B cell (primary cell): ENCODE measurements around the gene CD79B. TPM values are rescaled to one million over a fixed set of nuclear protein-coding genes. Genes with fewer than 3 reads are reported as not detected.
"Not testable (repeated sequence)": the region's sequence is repeated elsewhere in the genome, so short reads cannot be mapped to it uniquely, and the experiment has no call there.

Experiments
- ATAC-seq: fragments of 200-7000 bp; cut with Tn5 transposase; one replicate; pipeline ENCODE4 v1.10.0; 2021; ENCODE audit warnings: low read depth, mild to moderate bottlenecking, moderate number of reproducible peaks, moderate library complexity
- CTCF ChIA-PET: fragments of 350-600 bp; sonication (Branson Sonifier 250); formaldehyde crosslinking; loops from one replicate; lab custom pipeline; 2021; ENCODE audit warnings: antibody characterized with exemption, inconsistent platforms; lab: Charles Lee
- POLR2A ChIA-PET: fragments of 350-600 bp; sonication (Branson Sonifier 250); formaldehyde crosslinking; loops from one replicate; lab custom pipeline; 2021; ENCODE audit warnings: antibody characterized with exemption; lab: Charles Lee
- DNase-seq: peaks from one replicate; pipeline ENCODE4 v3.0.0; 2013
- H2AFZ ChIP-seq: 2 replicates; pipeline ENCODE4 v1.6.1; 2012; ENCODE audit warnings: mild to moderate bottlenecking, low read depth, low read length; ENCODE audit not compliant: insufficient read depth, poor library complexity, severe bottlenecking
- H3K27ac ChIP-seq, 2 donors: 1 replicate in 1 of 2; 2 replicates in 1 of 2; pipeline ENCODE4 v1.5.1; 2012 to 2013; ENCODE audit warnings: low read length in 2 of 2, mild to moderate bottlenecking in 2 of 2, moderate library complexity in 1 of 2
- H3K27me3 ChIP-seq, 4 experiments: fragments of 200-600 bp in 1 of 4; sonication (generic) in 1 of 4; replicated peaks in 1 of 4; 1 replicate in 2 of 4; 2 replicates in 2 of 4; pipeline versions ENCODE4 v1.6.1 to v1.7.0; 2013 to 2016; ENCODE audit warnings: low read length in 3 of 4, mild to moderate bottlenecking in 2 of 4, mixed read lengths in 1 of 4, moderate library complexity in 1 of 4; ENCODE audit not compliant: insufficient read depth in 4 of 4, control insufficient read depth in 3 of 4; ENCODE audit errors: control extremely low read depth in 1 of 4
- H3K36me3 ChIP-seq, 2 experiments: replicated peaks in 1 of 2; 1 replicate in 1 of 2; 2 replicates in 1 of 2; pipeline versions ENCODE4 v1.6.1 to v1.7.1; 2013; ENCODE audit warnings: low read length in 1 of 2; ENCODE audit not compliant: insufficient read depth in 2 of 2, control insufficient read depth in 1 of 2; ENCODE audit errors: control extremely low read depth in 1 of 2, extremely low read depth in 1 of 2
- H3K4me1 ChIP-seq, 2 donors: fragments of 200-600 bp in 1 of 2; sonication (generic) in 1 of 2; 1 replicate in 1 of 2; 2 replicates in 1 of 2; pipeline versions ENCODE4 v1.5.1 to v1.6.1; 2013 to 2017; ENCODE audit warnings: low read length in 2 of 2; ENCODE audit not compliant: control insufficient read depth in 2 of 2, insufficient read depth in 2 of 2
- H3K4me2 ChIP-seq: replicated peaks from 2 replicates; pipeline ENCODE3; 2012; ENCODE audit warnings: mild to moderate bottlenecking, low read depth, low read length; ENCODE audit not compliant: poor library complexity, severe bottlenecking
- H3K4me3 ChIP-seq, 5 experiments: fragments of 200-600 bp in 1 of 5; sonication (generic) in 1 of 5; 1 replicate in 3 of 5; 2 replicates in 2 of 5; pipeline versions ENCODE4 v1.5.1 to v1.7.0; 2011 to 2016; ENCODE audit warnings: low read length in 4 of 5, mild to moderate bottlenecking in 4 of 5, low read depth in 2 of 5, control low read depth in 1 of 5, moderate library complexity in 1 of 5; ENCODE audit not compliant: insufficient read depth in 1 of 5; ENCODE audit errors: control extremely low read depth in 1 of 5, extremely low read depth in 1 of 5
- H3K79me2 ChIP-seq: fragments of 200-600 bp; sonication (generic); one replicate; pipeline ENCODE4 v1.6.0; 2016; ENCODE audit warnings: low read length; ENCODE audit not compliant: control insufficient read depth, insufficient read depth
- H3K9ac ChIP-seq: fragments of 200-600 bp; sonication (generic); 2 replicates; pipeline ENCODE4 v1.6.1; 2017; ENCODE audit warnings: mild to moderate bottlenecking, low read length, moderate library complexity
- H3K9me3 ChIP-seq, 3 donors: one replicate each; pipeline versions ENCODE4 v1.6.1 to v1.7.1; 2013; ENCODE audit warnings: low read length in 2 of 3; ENCODE audit not compliant: control insufficient read depth in 2 of 3, insufficient read depth in 1 of 3; ENCODE audit errors: control extremely low read depth in 1 of 3
- H4K20me1 ChIP-seq: 2 replicates; pipeline ENCODE4 v1.6.0; 2012; ENCODE audit warnings: mild to moderate bottlenecking, low read length; ENCODE audit not compliant: insufficient read depth, control insufficient read depth, poor library complexity, severe bottlenecking
- H3K27ac Mint-ChIP-seq: one replicate; pipeline ENCODE4 v1.8.0; 2021; ENCODE audit warnings: mixed read lengths
- H3K27me3 Mint-ChIP-seq: one replicate; pipeline ENCODE4 v1.8.0; 2021; ENCODE audit warnings: mixed read lengths
- H3K4me1 Mint-ChIP-seq: one replicate; pipeline ENCODE4 v1.8.0; 2021; ENCODE audit warnings: mixed read lengths
- H3K4me3 Mint-ChIP-seq: one replicate; pipeline ENCODE4 v1.8.0; 2021; ENCODE audit warnings: mixed read lengths
- H3K9me3 Mint-ChIP-seq: one replicate; pipeline ENCODE4 v1.8.0; 2022; ENCODE audit warnings: mixed read lengths; ENCODE audit not compliant: insufficient read depth
- EZH2 ChIP-seq: IDR thresholded peaks from 2 replicates; pipeline ENCODE4 v1.6.1; 2012; ENCODE audit warnings: borderline replicate concordance, low read depth, mild to moderate bottlenecking, moderate library complexity, low read length; ENCODE audit not compliant: insufficient read depth, poor library complexity, severe bottlenecking
- WGBS: methylation state at CpG from one replicate; pipeline ENCODE4 v1.1.5; 2013; ENCODE audit warnings: missing lambda C conversion rate; ENCODE audit not compliant: insufficient coverage; 5-methylcytosine and 5-hydroxymethylcytosine counted together
- intact Hi-C: fragments of 100-400 bp; cut with micrococcal nuclease; formaldehyde crosslinking; loops from one replicate; pipeline ENCODE4 v1.10.0; 2022
- polyA plus RNA-seq: library from polyadenylated mRNA; depleted of rRNA; stranded (reverse); fragments of >200 nt; gene quantifications from 2 replicates; pipeline ENCODE4 v1.2.3, GENCODE V29; 2012
- total RNA-seq, 2 donors: library from RNA; stranded (reverse); fragments of 120-200 nt in 1 of 2; gene quantifications; 1 replicate in 1 of 2; 2 replicates in 1 of 2; pipeline versions ENCODE4 v1.2.3 to v1.2.4, GENCODE V29; 2013 to 2022
- TF ChIP-seq, protein P1 (sequence below): fragments of 200-600 bp; IDR thresholded peaks from one replicate; pipeline ENCODE4 v1.8.0; 2022; ENCODE audit warnings: antibody characterized with exemption, mild to moderate bottlenecking

Gene CD79B
- total and polyA plus RNA-seq, 2 donors (not counting 1 experiment from before 2014, with no cell fraction given), result 891 to 1,100 TPM

DNA sequence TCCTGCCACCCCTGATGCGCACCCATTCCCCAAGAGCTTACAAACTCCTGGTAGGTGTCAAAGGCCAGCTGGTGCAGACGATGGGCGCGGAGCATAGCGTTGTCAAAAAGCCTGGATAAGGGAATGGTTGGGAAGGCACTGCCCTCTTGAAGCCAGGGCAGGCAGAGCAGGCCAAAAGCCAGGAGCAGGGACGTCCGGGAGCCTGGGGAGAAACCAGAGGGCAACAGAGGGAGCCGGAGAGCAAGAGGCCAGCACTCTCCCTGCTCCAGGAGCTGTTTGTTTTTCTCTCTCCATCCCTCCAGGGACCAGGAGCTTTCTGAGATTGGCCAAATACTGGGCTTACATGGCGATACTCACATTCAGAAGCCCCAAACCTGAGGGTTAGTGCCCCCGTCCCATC, 13.8 kb downstream of the CD79B start:
- Histone ChIP-seq H3K27ac (no peak overlapping the region), H3K9ac (no peak overlapping the region), H3K36me3 (no peaks in the 10 kb centered on the region), H3K4me3 (no peak overlapping the region), H3K27me3 (no peaks in the 10 kb centered on the region), H3K9me3 (no peaks in the 10 kb centered on the region), H4K20me1 (no peaks in the 10 kb centered on the region), H3K79me2 (peaks cover 22% of the 10 kb centered on the region), H3K4me2 (no peak overlapping the region), H3K4me1 (peaks cover 62 to 80% of the 10 kb centered on the region in 2 donors), H2AFZ (no peak overlapping the region)
- WGBS, result 94% methylated on average over 9 of the region's 10 CpGs
- DNase-seq (peak; percentile 11), ATAC-seq (no peak)
- no peak for TF ChIP-seq EZH2
- TF ChIP-seq, protein P1, sequence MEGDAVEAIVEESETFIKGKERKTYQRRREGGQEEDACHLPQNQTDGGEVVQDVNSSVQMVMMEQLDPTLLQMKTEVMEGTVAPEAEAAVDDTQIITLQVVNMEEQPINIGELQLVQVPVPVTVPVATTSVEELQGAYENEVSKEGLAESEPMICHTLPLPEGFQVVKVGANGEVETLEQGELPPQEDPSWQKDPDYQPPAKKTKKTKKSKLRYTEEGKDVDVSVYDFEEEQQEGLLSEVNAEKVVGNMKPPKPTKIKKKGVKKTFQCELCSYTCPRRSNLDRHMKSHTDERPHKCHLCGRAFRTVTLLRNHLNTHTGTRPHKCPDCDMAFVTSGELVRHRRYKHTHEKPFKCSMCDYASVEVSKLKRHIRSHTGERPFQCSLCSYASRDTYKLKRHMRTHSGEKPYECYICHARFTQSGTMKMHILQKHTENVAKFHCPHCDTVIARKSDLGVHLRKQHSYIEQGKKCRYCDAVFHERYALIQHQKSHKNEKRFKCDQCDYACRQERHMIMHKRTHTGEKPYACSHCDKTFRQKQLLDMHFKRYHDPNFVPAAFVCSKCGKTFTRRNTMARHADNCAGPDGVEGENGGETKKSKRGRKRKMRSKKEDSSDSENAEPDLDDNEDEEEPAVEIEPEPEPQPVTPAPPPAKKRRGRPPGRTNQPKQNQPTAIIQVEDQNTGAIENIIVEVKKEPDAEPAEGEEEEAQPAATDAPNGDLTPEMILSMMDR, result no peak
- Mint-ChIP-seq H3K4me1 (peaks cover 74% of the 10 kb centered on the region), H3K9me3 (no peaks in the 10 kb centered on the region), H3K4me3 (no peak overlapping the region), H3K27ac (peak overlapping the region; percentile 53), H3K27me3 (no peaks in the 10 kb centered on the region)
- intact Hi-C loops, result loop anchor here (2.0 kb wide), 1 partner anchor 72 kb away; no protein-coding TSS in a partner anchor
- POLR2A ChIA-PET, result interaction anchor here (3.2 to 6.8 kb wide), 3 partner anchors 13 to 32 kb away, joined by 21 to 160 read pairs (median 68); partner anchors contain the start of gene CD79B
- CTCF ChIA-PET, result interaction anchor here (0.9 to 26.0 kb wide), 20 partner anchors 7 to 214 kb away, joined by 3 to 834 read pairs (median 14); partner anchors contain the start of genes CD79B, CSHL1, GH2 and ICAM2

DNA sequence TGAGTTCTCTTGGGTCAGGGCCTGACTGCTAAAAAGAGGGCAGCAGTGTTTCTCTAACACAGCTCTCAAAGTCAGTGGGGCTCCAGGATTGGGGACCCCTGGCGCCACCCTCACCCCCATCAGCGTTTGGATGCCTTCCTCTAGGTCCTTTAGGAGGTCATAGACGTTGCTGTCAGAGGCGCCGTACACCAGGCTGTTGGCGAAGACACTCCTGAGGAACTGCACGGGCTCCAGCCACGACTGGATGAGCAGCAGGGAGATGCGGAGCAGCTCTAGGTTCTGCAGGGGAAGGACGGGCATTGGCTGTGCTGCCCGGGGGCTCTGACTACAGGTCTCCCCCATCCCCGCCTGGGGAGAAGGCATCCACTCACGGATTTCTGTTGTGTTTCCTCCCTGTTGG, 14.5 kb downstream of the CD79B start:
- Histone ChIP-seq H4K20me1 (no peaks in the 10 kb centered on the region), H3K9ac (no peak overlapping the region), H3K4me3 (no peak overlapping the region), H3K36me3 (no peaks in the 10 kb centered on the region), H2AFZ (no peak overlapping the region), H3K27ac (no peak overlapping the region), H3K79me2 (peaks cover 22% of the 10 kb centered on the region), H3K4me2 (no peak overlapping the region), H3K27me3 (no peaks in the 10 kb centered on the region), H3K4me1 (peaks cover 57 to 73% of the 10 kb centered on the region in 2 donors), H3K9me3 (no peaks in the 10 kb centered on the region)
- Mint-ChIP-seq H3K4me3 (no peak overlapping the region), H3K27ac (no peak overlapping the region), H3K4me1 (peaks cover 73% of the 10 kb centered on the region), H3K27me3 (no peaks in the 10 kb centered on the region), H3K9me3 (no peaks in the 10 kb centered on the region)
- intact Hi-C loops, result loop anchor here (2.0 kb wide), 1 partner anchor 73 kb away; no protein-coding TSS in a partner anchor
- POLR2A ChIA-PET, result interaction anchor here (3.2 to 6.8 kb wide), 3 partner anchors 14 to 32 kb away, joined by 21 to 160 read pairs (median 68); partner anchors contain the start of gene CD79B
- no peak for TF ChIP-seq EZH2
- TF ChIP-seq, protein P1, result no peak
- no peak for ATAC-seq
- CTCF ChIA-PET, result interaction anchor here (2.9 to 26.0 kb wide), 8 partner anchors 13 to 215 kb away, joined by 13 to 834 read pairs (median 116); partner anchors contain the start of genes CD79B and ICAM2
- no peak for DNase-seq
- 95% methylated on average over 13 of the region's 13 CpGs for WGBS

DNA sequence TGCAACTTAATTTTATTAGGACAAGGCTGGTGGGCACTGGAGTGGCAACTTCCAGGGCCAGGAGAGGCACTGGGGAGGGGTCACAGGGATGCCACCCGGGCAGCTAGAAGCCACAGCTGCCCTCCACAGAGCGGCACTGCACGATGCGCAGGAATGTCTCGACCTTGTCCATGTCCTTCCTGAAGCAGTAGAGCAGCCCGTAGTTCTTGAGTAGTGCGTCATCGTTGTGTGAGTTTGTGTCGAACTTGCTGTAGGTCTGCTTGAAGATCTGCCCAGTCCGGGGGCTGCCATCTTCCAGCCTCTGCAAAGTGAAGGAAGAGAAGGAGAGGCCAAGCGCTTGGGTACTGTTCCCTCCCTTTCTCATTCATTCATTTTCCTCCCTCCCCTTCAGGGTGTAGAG, 14.9 kb downstream of the CD79B start:
- intact Hi-C loops, H3K4me3 Mint-ChIP-seq: not testable (repeated sequence)
- peaks cover 70% of the 10 kb centered on the region for H3K4me1 Mint-ChIP-seq

More for the DNA sequence above, 14.9 kb downstream of the CD79B start:
- not testable (repeated sequence) for H3K9me3 Mint-ChIP-seq, H3K27ac Mint-ChIP-seq, DNase-seq, H3K27ac ChIP-seq, H4K20me1 ChIP-seq, ATAC-seq, H3K4me2 ChIP-seq, H3K36me3 ChIP-seq, H3K27me3 ChIP-seq, H3K9ac ChIP-seq, H3K9me3 ChIP-seq, H2AFZ ChIP-seq, H3K4me3 ChIP-seq, H3K27me3 Mint-ChIP-seq
- Histone ChIP-seq H3K79me2 (peaks cover 22% of the 10 kb centered on the region), H3K4me1 (peaks cover 53 to 72% of the 10 kb centered on the region in 2 donors)
- ChIA-PET POLR2A (interaction anchor here (3.7 to 6.8 kb wide), 2 partner anchors 29 to 33 kb away, joined by 21 to 160 read pairs; no protein-coding TSS in a partner anchor), CTCF (interaction anchor here (2.9 to 26.0 kb wide), 7 partner anchors 17 to 216 kb away, joined by 42 to 834 read pairs (median 185); partner anchors contain the start of genes CD79B, ERN1 and ICAM2)
- WGBS, result 100% methylated on average over 1 of the region's 11 CpGs
